ENCODE measurements around the gene LATS1.
"Not testable (repeated sequence)": the region's sequence is repeated elsewhere in the genome, so short reads cannot be mapped to it uniquely, and the experiment has no call there.

LATS1 gene

DNA sequence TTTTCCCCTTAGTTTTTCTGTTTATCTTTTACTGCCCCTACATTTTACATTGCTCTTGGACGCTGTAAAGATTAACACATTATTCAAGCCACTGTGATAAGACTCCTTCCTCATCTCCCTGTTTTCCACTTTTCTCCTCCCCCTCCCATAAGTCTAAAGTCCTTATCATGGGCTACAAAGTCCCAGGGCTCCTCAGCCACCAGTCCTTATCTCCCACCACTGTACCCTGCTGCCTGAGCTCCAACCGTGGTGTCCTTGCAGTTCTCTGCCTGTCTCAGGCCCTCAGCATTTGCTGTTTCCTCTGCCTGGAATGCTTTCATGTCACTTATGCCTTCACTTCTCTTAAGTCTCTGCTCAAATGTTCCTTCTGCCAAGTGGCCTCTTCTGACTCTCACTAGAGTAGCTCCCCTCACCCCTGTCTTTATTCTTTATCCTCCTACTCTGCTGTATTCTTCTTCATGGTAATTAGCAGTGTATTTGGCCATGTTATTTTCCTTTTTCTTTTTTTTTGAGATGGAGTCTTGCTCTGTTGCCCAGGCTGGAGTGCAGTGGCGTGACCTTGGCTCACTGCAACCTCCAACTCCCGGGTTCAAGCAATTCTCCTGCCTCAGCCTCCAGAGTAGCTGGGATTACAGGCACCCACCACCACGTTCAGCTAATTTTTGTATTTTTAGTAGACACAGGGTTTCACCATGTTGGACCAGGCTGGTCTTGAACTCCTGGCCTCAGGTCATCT is 10.8 kb upstream of the LATS1 start:
- no peak for DNase-seq (ENCODE audit: low read depth in 2 of 2)

DNA sequence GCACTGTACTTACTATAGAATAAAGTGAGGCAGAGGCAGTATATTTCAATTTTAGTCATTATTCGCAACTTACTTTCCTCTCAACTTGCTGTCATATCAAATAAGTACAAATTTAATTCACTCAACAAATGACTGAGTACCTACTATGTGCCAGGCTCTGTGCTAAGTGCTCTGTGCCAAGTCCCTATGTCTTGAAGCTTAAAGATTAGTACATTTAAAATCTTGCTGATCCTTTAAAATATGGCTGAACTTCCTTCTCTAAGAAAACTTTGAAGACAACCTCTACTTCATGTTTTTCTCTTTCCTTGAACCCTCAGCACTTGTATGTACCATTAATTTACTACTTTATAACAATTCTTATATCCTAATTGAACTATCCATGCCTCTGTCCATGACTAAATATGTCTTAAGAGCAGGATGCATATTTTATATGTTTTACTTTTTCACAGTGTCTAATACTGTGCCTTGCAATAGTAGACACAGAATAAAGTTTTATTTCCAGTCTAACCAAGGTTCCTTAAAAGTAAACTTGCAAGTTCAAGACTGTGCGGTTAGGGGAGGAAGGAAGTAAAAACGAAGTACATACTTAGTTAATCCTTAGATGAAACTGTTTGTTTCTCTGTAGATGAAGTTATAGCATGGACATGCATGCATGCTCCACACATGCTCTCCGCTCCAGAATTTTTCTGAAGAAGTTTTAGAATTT is 10.0 kb upstream of the LATS1 start:
- no peak for DNase-seq (ENCODE audit: low read depth in 2 of 2)

DNA sequence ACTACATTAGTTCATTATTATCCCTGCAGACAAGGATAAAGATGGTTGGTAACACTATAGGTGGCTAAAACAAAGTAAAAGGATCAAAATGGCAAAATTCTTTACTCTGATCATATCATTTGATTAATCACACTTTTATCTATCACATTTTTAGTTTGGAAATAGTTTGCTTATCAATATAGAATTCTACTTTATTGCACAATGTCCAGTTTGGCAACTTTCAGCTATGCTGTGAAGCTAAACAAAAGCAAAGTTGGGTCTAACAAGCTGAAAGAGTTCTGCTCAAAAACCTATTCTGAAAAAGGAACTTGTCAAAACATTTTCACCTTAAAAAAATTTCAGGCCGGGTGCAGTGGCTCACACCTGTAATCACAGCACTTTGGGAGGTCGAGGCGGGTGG is 7.9 kb upstream of the LATS1 start:
- DNase-seq (ENCODE audit: low read depth in 2 of 2) = no peak

DNA sequence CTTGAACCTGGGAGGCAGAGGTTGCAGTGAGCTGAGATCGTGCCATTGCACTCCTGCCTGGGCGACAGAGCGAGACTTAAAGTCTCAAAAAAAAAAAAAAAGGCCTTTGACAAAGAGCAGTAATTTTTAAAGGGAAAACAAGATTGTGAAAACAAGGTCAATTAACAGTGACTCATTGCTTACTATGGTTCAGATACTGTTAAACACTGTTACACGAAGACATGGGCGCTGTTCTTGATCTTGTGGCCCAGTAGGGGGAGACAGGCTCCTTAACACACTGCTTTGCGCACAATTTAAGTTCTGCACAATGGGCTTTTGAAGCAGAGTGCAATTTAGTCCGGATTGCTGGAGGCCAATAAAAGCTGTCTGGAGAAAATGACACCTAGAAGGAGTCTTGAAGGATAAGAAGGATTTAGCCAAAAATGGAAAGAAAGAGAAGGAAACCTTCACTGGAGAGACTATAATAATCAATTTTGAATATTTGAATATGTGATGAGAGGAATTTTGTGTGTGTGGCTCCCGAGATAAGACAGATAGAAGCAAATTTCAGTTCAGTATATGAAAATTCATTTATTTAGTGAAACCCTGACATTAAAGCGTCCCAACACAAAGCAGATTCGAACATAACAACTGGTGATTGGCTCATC is 6.0 kb upstream of the LATS1 start:
- peak in 1 of 2 donors; percentile 14 for DNase-seq (ENCODE audit: low read depth in 2 of 2)

DNA sequence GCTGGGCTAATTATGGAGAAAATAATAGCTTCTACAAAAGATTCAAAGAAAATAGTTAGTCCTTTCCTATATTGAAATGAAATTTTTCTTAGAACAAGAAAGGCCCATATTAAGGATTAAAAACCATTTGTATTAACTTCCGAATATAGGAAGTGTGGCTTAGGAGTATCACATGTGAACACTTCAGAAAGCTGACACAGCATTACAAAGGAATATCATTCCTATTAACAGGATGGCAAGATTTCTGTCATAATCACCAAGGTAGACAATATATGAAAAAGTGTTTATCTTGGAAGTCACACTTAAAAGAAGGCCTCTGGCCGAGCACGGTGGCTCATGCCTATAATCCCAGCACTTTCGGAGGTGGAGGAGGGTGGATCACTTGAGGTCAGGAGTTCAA is 5.4 kb upstream of the LATS1 start:
- DNase-seq (ENCODE audit: low read depth in 2 of 2) = no peak

- no peak for DNase-seq (ENCODE audit: low read depth in 2 of 2)
Observed at GRCh38 chr6:149719531-149719930, 1.6 kb upstream of the LATS1 start.

- DNase-seq (ENCODE audit: low read depth in 2 of 2) = no peak
Observed at GRCh38 chr6:149717255-149717587, 680 bp downstream of the LATS1 start.

DNA sequence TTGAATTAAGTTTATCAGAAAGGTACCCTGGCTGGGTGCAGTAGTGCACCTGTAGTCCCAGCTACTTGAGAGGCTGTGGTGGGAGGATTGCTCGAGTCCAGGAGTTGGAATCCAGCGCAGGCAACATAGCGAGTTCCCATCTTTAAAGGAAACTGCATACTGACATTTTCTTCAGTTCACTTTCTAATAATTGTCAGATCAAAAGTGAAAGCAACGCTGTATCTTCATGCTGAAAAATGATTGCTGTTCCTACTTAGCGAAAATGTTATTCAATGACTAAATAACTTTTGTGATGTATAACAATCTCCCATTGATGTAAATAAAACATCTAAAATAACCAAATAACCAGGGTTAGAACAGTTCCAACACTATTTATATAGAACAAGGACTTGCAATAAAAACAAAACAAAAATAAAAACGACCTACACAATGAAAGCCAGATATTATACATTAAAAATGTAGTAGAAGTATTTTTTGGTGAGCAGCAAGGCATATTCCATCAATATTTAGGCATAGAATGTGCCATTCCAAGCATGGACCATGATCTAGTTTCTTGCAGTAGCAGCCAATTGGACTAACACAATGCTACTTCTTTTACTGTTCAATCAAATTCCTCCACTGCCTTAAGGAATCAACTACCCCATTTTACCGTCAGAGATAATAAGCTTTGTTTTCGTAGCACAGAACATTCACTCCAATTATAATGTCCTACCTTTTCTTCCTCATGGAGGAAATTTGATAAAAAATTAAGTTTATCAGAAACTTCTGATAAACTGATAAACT is 1.5 kb downstream of the LATS1 start:
- DNase-seq (ENCODE audit: low read depth in 2 of 2) = no peak

DNA sequence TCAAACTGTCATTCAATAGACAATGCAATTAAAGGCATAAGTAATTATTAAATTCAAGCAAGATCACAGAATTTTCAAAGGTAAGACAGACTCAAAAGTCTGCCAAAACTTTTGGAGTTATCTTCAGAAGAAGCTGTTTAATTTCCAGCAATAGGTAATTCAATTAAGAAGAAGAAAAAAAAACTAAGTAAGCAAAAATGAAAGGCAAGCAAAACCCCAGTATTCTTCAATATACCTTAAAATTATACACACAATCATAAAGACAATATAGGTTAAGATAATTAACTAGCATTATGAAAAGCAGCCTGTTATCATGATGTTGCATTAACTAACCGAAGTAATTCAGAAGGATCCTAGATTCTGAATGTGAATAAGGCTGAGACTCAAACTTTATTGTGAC is 3.5 kb downstream of the LATS1 start:
- no peak for DNase-seq (ENCODE audit: low read depth in 2 of 2)

- no peak for DNase-seq (ENCODE audit: low read depth in 2 of 2)
Observed at GRCh38 chr6:149711711-149712110, 6.2 kb downstream of the LATS1 start.

DNA sequence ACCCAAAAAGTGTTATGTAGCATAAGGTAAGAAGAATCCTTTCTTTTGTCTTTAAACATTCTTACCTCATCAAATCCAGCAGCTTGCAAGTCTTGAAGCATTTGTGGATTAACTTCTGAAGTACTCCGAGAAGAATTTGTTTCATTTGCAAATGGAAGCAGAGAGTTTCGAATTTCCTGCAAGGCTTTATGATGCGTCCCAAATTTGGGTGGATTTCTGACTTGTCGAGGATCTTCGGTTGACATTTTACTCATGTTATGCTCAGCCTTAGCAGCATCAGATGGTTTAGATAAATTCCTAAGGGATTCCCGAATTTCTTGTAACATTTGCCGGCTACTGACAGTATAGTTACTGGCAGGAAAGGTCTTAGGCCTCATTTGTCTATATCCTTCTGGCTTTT is 16.2 kb downstream of the LATS1 start:
- no peak for DNase-seq (ENCODE audit: low read depth in 2 of 2)

GRCh38 chr6:149699150-149699549 is 18.8 kb downstream of the LATS1 start:
- no peak for DNase-seq (ENCODE audit: low read depth in 2 of 2)

DNA sequence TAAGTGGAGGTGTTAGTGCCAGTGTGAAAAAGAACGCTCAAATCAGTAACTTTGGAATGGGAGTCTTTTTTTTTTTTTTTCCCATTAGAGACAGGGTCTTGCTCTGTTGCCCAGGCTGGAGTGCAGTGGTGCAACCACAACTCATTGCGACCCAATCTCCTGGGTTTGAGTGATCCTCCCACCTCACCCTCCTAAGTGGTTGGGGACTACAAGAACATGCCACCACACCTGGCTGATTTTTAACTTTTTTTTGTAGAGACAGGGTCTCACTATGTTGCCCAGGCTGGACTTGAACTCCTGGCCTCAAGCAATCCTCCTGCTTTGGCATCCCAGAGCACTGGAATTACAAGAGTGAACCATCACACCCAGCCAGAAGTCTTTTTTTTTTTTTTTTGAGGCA is 19.7 kb downstream of the LATS1 start:
- no peak for DNase-seq (ENCODE audit: low read depth in 2 of 2)

- no peak for DNase-seq (ENCODE audit: low read depth in 2 of 2)
Observed at GRCh38 chr6:149696901-149697300, 21.0 kb downstream of the LATS1 start.

GRCh38 chr6:149694921-149695320 is 23.0 kb downstream of the LATS1 start:
- no peak for DNase-seq (ENCODE audit: low read depth in 2 of 2)

DNA sequence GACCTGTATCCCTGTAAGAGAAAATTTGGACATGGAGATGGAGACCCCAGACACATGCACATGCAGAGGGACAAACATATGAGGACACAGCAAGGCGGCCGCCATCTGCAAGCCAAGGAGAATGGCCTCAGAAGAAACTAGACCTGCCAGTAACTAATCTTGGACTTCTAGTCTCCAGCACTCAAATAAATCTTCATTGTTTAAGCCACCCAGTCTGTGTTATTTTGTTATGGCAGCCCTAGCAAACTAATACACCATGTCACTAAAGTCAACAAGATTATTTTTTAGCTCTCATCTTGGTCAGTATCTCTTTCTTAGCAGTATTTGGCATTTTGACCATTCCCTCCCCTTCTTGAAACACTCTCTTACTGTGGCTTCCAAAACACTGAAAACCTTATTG is 26.7 kb downstream of the LATS1 start:
- DNase-seq (ENCODE audit: low read depth in 2 of 2) = no peak

DNA sequence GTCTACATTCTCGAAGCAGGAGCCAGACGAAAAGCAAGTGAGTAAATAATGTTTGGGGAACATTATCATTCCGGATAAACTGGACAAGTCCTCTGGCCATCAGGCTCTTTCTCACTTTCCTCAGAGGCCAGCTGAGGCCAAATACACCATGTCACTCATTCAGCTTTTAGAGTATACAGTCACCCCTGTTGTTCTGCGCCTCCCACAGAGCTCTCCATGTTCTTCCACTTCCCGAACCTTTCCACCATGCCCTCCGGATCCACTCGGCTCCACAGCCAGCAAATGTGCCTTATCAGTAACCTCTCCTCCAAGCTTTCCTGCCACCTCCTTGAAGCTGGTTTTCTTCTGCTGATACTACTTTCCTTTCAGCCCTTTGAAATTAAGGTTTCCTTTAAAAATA is 31.7 kb downstream of the LATS1 start:
- no peak for DNase-seq (ENCODE audit: low read depth in 2 of 2)

GRCh38 chr6:149683256-149683859 is 34.5 kb downstream of the LATS1 start:
- DNase-seq (ENCODE audit: low read depth in 2 of 2) = no peak

DNA sequence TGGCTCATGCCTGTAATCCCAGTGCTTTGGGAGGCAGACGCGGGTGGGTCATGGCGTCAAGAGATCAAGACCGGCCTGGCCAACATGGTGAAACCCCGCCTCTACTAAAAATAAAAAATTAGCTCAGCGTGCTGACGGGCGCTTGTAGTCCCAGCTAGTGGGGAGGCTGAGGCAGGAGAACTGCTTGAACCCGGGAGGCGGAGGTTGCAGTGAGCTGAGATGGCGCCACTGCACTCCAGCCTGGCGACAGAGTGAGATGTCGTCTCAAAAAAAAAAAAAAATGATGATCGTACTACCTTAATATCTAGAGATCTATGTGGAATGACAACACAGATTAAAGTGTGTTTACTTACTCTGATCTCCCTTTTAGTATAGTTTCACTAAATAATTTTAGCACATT is 36.1 kb downstream of the LATS1 start:
- DNase-seq (ENCODE audit: low read depth in 2 of 2) = not testable (repeated sequence)

DNA sequence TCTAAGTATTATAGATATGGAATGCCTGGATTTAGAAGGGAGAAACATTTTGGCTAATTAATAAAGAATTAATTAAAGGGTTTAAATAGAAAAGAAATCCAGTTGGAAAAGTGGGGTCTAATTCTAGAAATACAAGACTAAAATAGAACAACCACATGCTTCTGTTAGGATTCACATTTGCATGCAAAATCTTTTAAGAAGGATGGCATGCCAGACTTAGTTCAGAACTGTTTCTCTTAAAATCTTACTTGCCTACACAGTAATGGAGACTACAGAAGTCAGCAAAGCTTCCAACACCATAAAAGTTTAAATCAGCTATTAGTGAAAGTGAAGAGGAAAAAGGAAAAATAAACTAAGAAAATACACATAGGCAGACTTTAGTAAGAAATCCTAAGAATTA is 36.7 kb downstream of the LATS1 start:
- DNase-seq (ENCODE audit: low read depth in 2 of 2) = no peak

DNA sequence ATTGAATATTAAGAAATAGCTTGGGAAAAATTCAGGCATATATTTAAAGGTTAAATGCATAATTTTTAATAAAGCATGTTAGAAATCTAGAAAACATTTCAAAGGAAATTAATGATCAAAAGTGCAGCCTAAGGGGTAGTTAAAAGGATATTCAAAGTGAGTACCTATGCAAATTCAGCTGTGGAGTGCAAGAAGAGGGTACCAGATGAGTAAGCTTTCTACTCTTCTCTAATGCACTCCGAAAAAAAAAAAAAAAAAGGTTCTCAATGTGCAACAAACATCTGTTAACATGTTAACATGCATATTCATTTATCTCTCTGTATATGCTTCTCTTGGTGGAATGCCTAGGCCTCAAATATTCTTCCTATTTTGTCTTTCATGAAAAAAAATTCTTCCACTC is 37.4 kb downstream of the LATS1 start:
- no peak for DNase-seq (ENCODE audit: low read depth in 2 of 2)

DNA sequence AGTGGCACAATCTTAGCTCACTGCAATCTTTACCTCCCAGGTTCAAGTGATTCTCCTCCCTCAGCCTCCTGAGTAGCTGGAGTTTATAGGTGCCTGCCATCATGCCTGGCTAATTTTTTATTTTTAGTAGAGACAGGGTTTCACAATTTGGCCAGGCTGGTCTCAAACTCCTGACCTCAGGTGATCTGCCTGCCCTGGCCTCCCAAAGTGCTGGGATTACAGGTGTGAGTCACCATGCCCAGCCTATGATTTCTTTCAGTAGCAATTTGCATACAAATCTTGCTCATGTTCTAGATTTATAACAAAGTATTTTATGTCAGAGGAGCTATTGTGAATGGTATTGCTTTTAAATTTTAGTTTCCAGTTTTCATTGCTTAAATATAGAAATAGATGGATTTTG is 45.6 kb downstream of the LATS1 start:
- DNase-seq (ENCODE audit: low read depth in 2 of 2) = not testable (repeated sequence)
